Endothelial cell of umbilical vein (primary cell): ENCODE measurements around the gene ZNF322. TPM values are rescaled to one million over a fixed set of nuclear protein-coding genes. Genes with fewer than 3 reads are reported as not detected.

Experiments
- BruUV-seq: library from RNA; stranded (reverse); fragments of 400-500 nt; replicated peaks from 2 replicates; lab custom pipeline; 2021; lab: Mats Ljungman, UMichigan
- CTCF ChIA-PET: fragments of 300-600, 350-600 bp; sonication (Branson Sonifier 250); formaldehyde crosslinking; loops from one replicate; lab custom pipeline; 2021; ENCODE audit warnings: antibody characterized with exemption, inconsistent platforms; lab: Charles Lee
- POLR2A ChIA-PET: fragments of 300-600, 350-600 bp; sonication (Branson Sonifier 250); formaldehyde crosslinking; loops from one replicate; lab custom pipeline; 2021; ENCODE audit warnings: antibody characterized with exemption, inconsistent platforms; lab: Charles Lee
- DNase-seq: peaks from one replicate; pipeline ENCODE4 v3.0.0-alpha.2; 2011; ENCODE audit warnings: low read depth, low spot score
- FAIRE-seq: peaks from 2 replicates; lab custom pipeline; 2011; peaks lifted over from hg19 to GRCh38; lab: Jason Lieb, UNC
- H2AFZ ChIP-seq: 2 replicates; pipeline ENCODE4 v1.6.0; 2012; ENCODE audit warnings: low read depth, low read length, control low read depth, inconsistent platforms
- H3K27ac ChIP-seq: 2 replicates; pipeline ENCODE4 v1.5.1; 2011; ENCODE audit warnings: low read depth, mild to moderate bottlenecking, control low read depth, low read length, moderate library complexity; ENCODE audit not compliant: insufficient read depth
- H3K27me3 ChIP-seq, 2 experiments: 2 replicates each; pipeline versions ENCODE4 v1.6.0 to v1.6.1; 2011; ENCODE audit warnings: low read length in 2 of 2, mixed read lengths in 1 of 2; ENCODE audit not compliant: control insufficient read depth in 2 of 2, insufficient read depth in 2 of 2
- H3K36me3 ChIP-seq, 2 experiments: 2 replicates in 1 of 2; 3 replicates in 1 of 2; pipeline ENCODE4 v1.5.1; 2011; ENCODE audit warnings: low read length in 2 of 2, mild to moderate bottlenecking in 1 of 2, moderate library complexity in 1 of 2; ENCODE audit not compliant: control insufficient read depth in 2 of 2, insufficient read depth in 2 of 2; ENCODE audit errors: extremely low read depth in 1 of 2
- H3K4me1 ChIP-seq: 3 replicates; pipeline ENCODE4 v1.5.1; 2011; ENCODE audit warnings: mild to moderate bottlenecking, low read length; ENCODE audit not compliant: control insufficient read depth, insufficient read depth; ENCODE audit errors: extremely low read depth
- H3K4me2 ChIP-seq: 2 replicates; pipeline ENCODE4 v1.6.1; 2011; ENCODE audit warnings: low read length, control low read depth, mixed read lengths; ENCODE audit not compliant: insufficient read depth
- H3K4me3 ChIP-seq, 3 experiments: fragments of 200-600 bp in 1 of 3; sonication (generic), shearing (Covaris generic) in 1 of 3; replicated peaks in 1 of 3; 2 replicates each; pipeline ENCODE4 v1.5.1; 2011 to 2016; ENCODE audit warnings: control low read depth in 3 of 3, low read length in 3 of 3, mild to moderate bottlenecking in 2 of 3, inconsistent platforms in 1 of 3, low read depth in 1 of 3, moderate library complexity in 1 of 3; ENCODE audit not compliant: insufficient read depth in 1 of 3
- H3K79me2 ChIP-seq: 2 replicates; pipeline ENCODE4 v1.6.0; 2012; ENCODE audit warnings: low read length, inconsistent platforms; ENCODE audit not compliant: control insufficient read depth, insufficient read depth
- H3K9ac ChIP-seq: replicated peaks from 2 replicates; pipeline ENCODE3; 2011; ENCODE audit warnings: low read length, control low read depth; ENCODE audit not compliant: insufficient read depth; ENCODE audit errors: extremely low read depth
- H3K9me1 ChIP-seq: replicated peaks from 3 replicates; pipeline ENCODE4 v1.6.0; 2011; ENCODE audit warnings: mild to moderate bottlenecking, low read length; ENCODE audit not compliant: control insufficient read depth, insufficient read depth; ENCODE audit errors: extremely low read depth
- H3K9me3 ChIP-seq: replicated peaks from 2 replicates; pipeline ENCODE4 v1.5.1; 2012; ENCODE audit warnings: low read length, inconsistent platforms; ENCODE audit not compliant: control insufficient read depth, insufficient read depth
- H4K20me1 ChIP-seq: replicated peaks from 2 replicates; pipeline ENCODE3; 2011; ENCODE audit warnings: mild to moderate bottlenecking, low read length; ENCODE audit not compliant: control insufficient read depth, insufficient read depth; ENCODE audit errors: extremely low read depth
- EZH2 ChIP-seq: IDR thresholded peaks from 2 replicates; pipeline ENCODE4 v1.6.1; 2012; ENCODE audit warnings: borderline replicate concordance, low read depth, mild to moderate bottlenecking, moderate library complexity, low read length, inconsistent platforms; ENCODE audit not compliant: severe bottlenecking
- FOS ChIP-seq: IDR thresholded peaks from 2 replicates; pipeline ENCODE4 v1.6.1; 2011; ENCODE audit warnings: mild to moderate bottlenecking, low read length, moderate library complexity, borderline replicate concordance; ENCODE audit not compliant: insufficient read depth
- GATA2 ChIP-seq: IDR thresholded peaks from 2 replicates; pipeline ENCODE4 v1.7.0; 2011; ENCODE audit warnings: low read depth, mild to moderate bottlenecking, moderate library complexity, mixed read lengths, low read length; ENCODE audit not compliant: insufficient read length, insufficient read depth
- JUN ChIP-seq: IDR thresholded peaks from 2 replicates; pipeline ENCODE4 v1.6.1; 2011; ENCODE audit warnings: borderline replicate concordance, low read depth; ENCODE audit not compliant: insufficient read length, insufficient read depth
- MYC ChIP-seq: IDR thresholded peaks from one replicate; pipeline ENCODE4 v1.6.1; 2011; ENCODE audit warnings: mild to moderate bottlenecking, low read depth, low read length
- POLR2A ChIP-seq: IDR thresholded peaks from 2 replicates; pipeline ENCODE4 v1.6.1; 2012; ENCODE audit warnings: low read depth, mild to moderate bottlenecking, control low read depth, low read length
- POLR2AphosphoS5 ChIP-seq: IDR thresholded peaks from 2 replicates; pipeline ENCODE4 v1.6.1; 2012; ENCODE audit warnings: low read depth, mild to moderate bottlenecking, control low read depth, low read length, moderate library complexity; ENCODE audit not compliant: insufficient read depth
- dilution Hi-C: fragments of 300-500 bp; cut with MboI; formaldehyde crosslinking; loops from one replicate; pipeline ENCODE4 v1.15.0; 2019; ENCODE audit warnings: low sequenced_read_pairs; ENCODE audit not compliant: extremely low pct_ligation_motif_present
- intact Hi-C: fragments of 100-400 bp; cut with micrococcal nuclease; formaldehyde crosslinking; loops from one replicate; pipeline ENCODE4 v1.10.0; 2022
- polyA plus RNA-seq, 4 experiments: library from polyadenylated mRNA; depleted of rRNA in 3 of 4; stranded (reverse) in 3 of 4; unstranded in 1 of 4; fragments of >200 nt; gene quantifications; 2 replicates each; pipeline versions ENCODE4 v1.2.1 to v1.2.3, GENCODE V29; 2011 to 2012; ENCODE audit warnings: missing spikeins in 1 of 4
- total RNA-seq: library from RNA; stranded (reverse); gene quantifications from 2 replicates; pipeline ENCODE4 v1.2.3, GENCODE V29; 2021
- TF ChIP-seq, protein P1 (sequence below): IDR thresholded peaks from 2 replicates; pipeline ENCODE4 v1.6.1; 2011; ENCODE audit not compliant: insufficient read depth, insufficient read length
- TF ChIP-seq, protein P2 (sequence below), 2 donors: IDR thresholded peaks; 1 replicate in 1 of 2; 2 replicates in 1 of 2; pipeline ENCODE4 v1.5.1; 2011; ENCODE audit warnings: low read length in 2 of 2, mild to moderate bottlenecking in 2 of 2, moderate library complexity in 2 of 2, control low read depth in 1 of 2, inconsistent platforms in 1 of 2, low read depth in 1 of 2; ENCODE audit not compliant: insufficient read depth in 1 of 2; ENCODE audit errors: extremely low read depth in 1 of 2

ZNF322 gene
- total and polyA plus RNA-seq, 2 donors (not counting 3 experiments of a cell fraction or from before 2014, with no cell fraction given) = 3.4 to 17.0 TPM

DNA sequence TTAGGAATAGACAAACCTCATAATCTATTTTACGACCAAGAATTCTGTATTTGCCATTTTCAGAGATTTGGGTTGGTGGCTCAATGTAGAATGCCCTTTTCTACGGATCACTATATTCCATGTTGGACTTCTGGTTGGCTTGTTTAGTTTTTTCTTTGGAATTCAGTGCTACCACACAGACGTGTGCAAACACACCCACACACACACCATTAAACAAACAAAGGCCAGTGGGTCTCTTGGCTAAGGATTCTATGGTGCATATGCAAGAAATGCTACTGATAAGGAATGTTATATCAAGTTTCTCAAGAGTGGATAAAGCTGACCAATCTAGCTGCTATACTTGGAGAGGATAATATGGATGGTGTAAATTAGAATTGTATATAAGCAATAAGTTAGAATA is 54.7 kb downstream of the ZNF322 start:
- H3K4me2 ChIP-seq = no peak overlapping the region
- FAIRE-seq = no peak
- POLR2A ChIA-PET = no interaction called here
- intact Hi-C loops (loop anchor here (5.0 kb wide), 1 partner anchor 353 kb away; no protein-coding TSS in a partner anchor), dilution Hi-C loops (no loop called here)
- no peak overlapping the region for H2AFZ ChIP-seq
- H3K4me3 ChIP-seq = no peak overlapping the region
- TF ChIP-seq JUN (no peak), POLR2A (no peak), MYC (no peak), POLR2AphosphoS5 (no peak), GATA2 (no peak), EZH2 (no peak)
- TF ChIP-seq, protein P1, sequence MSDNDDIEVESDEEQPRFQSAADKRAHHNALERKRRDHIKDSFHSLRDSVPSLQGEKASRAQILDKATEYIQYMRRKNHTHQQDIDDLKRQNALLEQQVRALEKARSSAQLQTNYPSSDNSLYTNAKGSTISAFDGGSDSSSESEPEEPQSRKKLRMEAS = no peak
- H3K79me2 ChIP-seq = no peaks in the 10 kb centered on the region
- peaks cover 3 to 28% of the 10 kb centered on the region in 2 experiments for H3K27me3 ChIP-seq
- no peaks in the 10 kb centered on the region for H4K20me1 ChIP-seq
- no peaks in the 10 kb centered on the region for H3K9me3 ChIP-seq
- BruUV-seq = no TSS peak
- no peaks in the 10 kb centered on the region for H3K9me1 ChIP-seq
- peaks cover 2% of the 10 kb centered on the region for H3K4me1 ChIP-seq
- no peak overlapping the region for H3K9ac ChIP-seq
- no peak for DNase-seq
- CTCF ChIA-PET = no interaction called here
- H3K27ac ChIP-seq = no peak overlapping the region
- no peaks in the 10 kb centered on the region for H3K36me3 ChIP-seq

DNA sequence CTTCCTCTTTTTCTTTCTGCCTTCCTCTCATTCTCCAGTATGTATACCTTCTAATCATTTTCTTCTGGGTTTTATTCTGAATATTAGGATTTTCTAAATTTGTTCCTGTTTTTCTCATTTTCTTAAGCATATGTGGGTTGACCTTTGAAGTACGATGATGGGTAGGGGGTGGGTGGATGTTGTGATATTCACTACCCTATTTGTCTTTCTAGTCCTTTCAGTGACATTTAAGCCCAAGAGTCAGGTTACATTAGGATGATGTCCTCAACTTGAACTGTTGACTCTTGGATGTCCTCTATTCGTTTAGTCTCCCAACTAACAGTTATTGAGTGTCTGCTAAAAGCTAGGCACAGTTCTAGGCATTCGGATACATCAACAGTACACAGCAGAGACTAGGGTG is 55.5 kb downstream of the ZNF322 start:
- no peak overlapping the region for H3K9ac ChIP-seq
- FAIRE-seq = no peak
- no peaks in the 10 kb centered on the region for H3K9me1 ChIP-seq
- no peak overlapping the region for H3K4me3 ChIP-seq
- H3K9me3 ChIP-seq = no peaks in the 10 kb centered on the region
- no TSS peak for BruUV-seq
- DNase-seq = no peak
- H3K79me2 ChIP-seq = no peaks in the 10 kb centered on the region
- intact Hi-C loops = no loop called here
- ChIA-PET POLR2A (no interaction called here), CTCF (no interaction called here)
- dilution Hi-C loops = no loop called here
- no peak overlapping the region for H3K4me2 ChIP-seq
- TF ChIP-seq POLR2A = no peak
- TF ChIP-seq, protein P2, sequence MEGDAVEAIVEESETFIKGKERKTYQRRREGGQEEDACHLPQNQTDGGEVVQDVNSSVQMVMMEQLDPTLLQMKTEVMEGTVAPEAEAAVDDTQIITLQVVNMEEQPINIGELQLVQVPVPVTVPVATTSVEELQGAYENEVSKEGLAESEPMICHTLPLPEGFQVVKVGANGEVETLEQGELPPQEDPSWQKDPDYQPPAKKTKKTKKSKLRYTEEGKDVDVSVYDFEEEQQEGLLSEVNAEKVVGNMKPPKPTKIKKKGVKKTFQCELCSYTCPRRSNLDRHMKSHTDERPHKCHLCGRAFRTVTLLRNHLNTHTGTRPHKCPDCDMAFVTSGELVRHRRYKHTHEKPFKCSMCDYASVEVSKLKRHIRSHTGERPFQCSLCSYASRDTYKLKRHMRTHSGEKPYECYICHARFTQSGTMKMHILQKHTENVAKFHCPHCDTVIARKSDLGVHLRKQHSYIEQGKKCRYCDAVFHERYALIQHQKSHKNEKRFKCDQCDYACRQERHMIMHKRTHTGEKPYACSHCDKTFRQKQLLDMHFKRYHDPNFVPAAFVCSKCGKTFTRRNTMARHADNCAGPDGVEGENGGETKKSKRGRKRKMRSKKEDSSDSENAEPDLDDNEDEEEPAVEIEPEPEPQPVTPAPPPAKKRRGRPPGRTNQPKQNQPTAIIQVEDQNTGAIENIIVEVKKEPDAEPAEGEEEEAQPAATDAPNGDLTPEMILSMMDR (IDR thresholded peaks at IDR 0.05; ENCODE audit: extremely low read depth in 1 of 2, insufficient read depth in 1 of 2, low read depth in 1 of 2, low read length in 2 of 2) = no peak
- TF ChIP-seq MYC = no peak
- no peak for TF ChIP-seq FOS
- TF ChIP-seq EZH2 = no peak
- TF ChIP-seq, protein P1 = no peak
- TF ChIP-seq POLR2AphosphoS5 = no peak
- no peak for TF ChIP-seq GATA2
- no peak for TF ChIP-seq JUN
- no peak overlapping the region for H2AFZ ChIP-seq
- H4K20me1 ChIP-seq = no peaks in the 10 kb centered on the region
- H3K27me3 ChIP-seq = peaks cover 3 to 22% of the 10 kb centered on the region in 2 experiments
- no peak overlapping the region for H3K27ac ChIP-seq
- peaks cover 2% of the 10 kb centered on the region for H3K4me1 ChIP-seq
- peaks cover 0 to 5% of the 10 kb centered on the region in 2 experiments for H3K36me3 ChIP-seq
